HCT116 (cell line): Measurements from ENCODE around the gene GRIA1. TPM values are rescaled to one million over a fixed set of nuclear protein-coding genes. Genes with fewer than 3 reads are reported as not detected.

Experiments used
- ATAC-seq: fragments of 200-7000 bp; cut with Tn5 transposase; 2 replicates; pipeline ENCODE4 v1.9.1; 2020; ENCODE audit warnings: mild to moderate bottlenecking, moderate library complexity
- BruUV-seq: library from RNA; stranded (reverse); fragments of 400-500 nt; replicated peaks from 2 replicates; lab custom pipeline; 2021; lab: Mats Ljungman, UMichigan
- CTCF ChIA-PET: fragments of 300-600 bp; sonication (Branson Sonifier 250); formaldehyde crosslinking; loops from one replicate; lab custom pipeline; 2021; ENCODE audit warnings: antibody characterized with exemption; lab: Charles Lee
- POLR2A ChIA-PET: fragments of 300-600, 350-600 bp; sonication (Branson Sonifier 250); formaldehyde crosslinking; loops from one replicate; lab custom pipeline; 2021; ENCODE audit warnings: antibody characterized with exemption; lab: Charles Lee
- RAD21 ChIA-PET, 2 experiments: fragments of 300-600 bp; sonication (Branson Sonifier 250); formaldehyde crosslinking; loops; one replicate each; lab custom pipeline; 2023; ENCODE audit warnings: low total read pairs in 2 of 2; ENCODE audit not compliant: uncharacterized antibody in 2 of 2, unreplicated experiment in 2 of 2, low non-redundant PET in 1 of 2; lab: Charles Lee
- DNase-seq: peaks from one replicate; pipeline ENCODE4 v3.0.0-alpha.2; 2010; ENCODE audit warnings: low read depth, low spot score
- H2AFZ ChIP-seq: fragments of 200-600 bp; shearing (Covaris generic), sonication (generic); 2 replicates; pipeline ENCODE4 v1.6.1; 2017; ENCODE audit warnings: low read depth, mixed run types, mixed read lengths, antibody characterized with exemption, low read length; ENCODE audit not compliant: poor library complexity, severe bottlenecking
- H3K27ac ChIP-seq: 2 replicates; pipeline ENCODE4 v1.5.1; 2012; ENCODE audit warnings: low read depth, low read length
- H3K27me3 ChIP-seq: fragments of 200-600 bp; sonication (generic); 2 replicates; pipeline ENCODE4 v1.6.1; 2016; ENCODE audit warnings: mixed run types, low read length, mixed read lengths; ENCODE audit not compliant: insufficient read depth
- H3K36me3 ChIP-seq, 2 experiments: fragments of 200-500 bp in 1 of 2; fragments of 200-600 bp in 1 of 2; sonication (Bioruptor generic) in 1 of 2; sonication (generic) in 1 of 2; 2 replicates each; pipeline versions ENCODE4 v1.5.1 to v1.6.1; 2014 to 2016; ENCODE audit warnings: low read length in 2 of 2, inconsistent platforms in 1 of 2, mixed read lengths in 1 of 2, mixed run types in 1 of 2; ENCODE audit not compliant: insufficient read depth in 2 of 2, control insufficient read depth in 1 of 2
- H3K4me1 ChIP-seq, 2 experiments: fragments of 200-600 bp in 1 of 2; sonication (generic) in 1 of 2; 2 replicates each; pipeline versions ENCODE4 v1.5.1 to v1.6.1; 2012 to 2017; ENCODE audit warnings: low read length in 2 of 2, inconsistent platforms in 1 of 2, mild to moderate bottlenecking in 1 of 2, mixed read lengths in 1 of 2, mixed run types in 1 of 2, moderate library complexity in 1 of 2; ENCODE audit not compliant: insufficient read depth in 2 of 2, control insufficient read depth in 1 of 2
- H3K4me2 ChIP-seq: fragments of 200-600 bp; sonication (generic); 2 replicates; pipeline ENCODE4 v1.6.1; 2017; ENCODE audit warnings: mixed run types, low read length, mixed read lengths
- H3K4me3 ChIP-seq, 2 experiments: fragments of 200-600 bp in 1 of 2; sonication (generic) in 1 of 2; replicated peaks in 1 of 2; 2 replicates each; pipeline ENCODE4 v1.5.1; 2011 to 2016; ENCODE audit warnings: low read length in 2 of 2, control low read depth in 1 of 2, low read depth in 1 of 2, mild to moderate bottlenecking in 1 of 2, mixed read lengths in 1 of 2, mixed run types in 1 of 2
- H3K79me2 ChIP-seq: fragments of 200-600 bp; sonication (generic); 2 replicates; pipeline ENCODE4 v1.6.1; 2017; ENCODE audit warnings: mild to moderate bottlenecking, mixed run types, low read length, moderate library complexity, mixed read lengths; ENCODE audit not compliant: insufficient read depth
- H3K9ac ChIP-seq: fragments of 200-600 bp; sonication (generic); 2 replicates; pipeline ENCODE4 v1.6.1; 2016; ENCODE audit warnings: low read length, mixed read lengths
- H3K9me2 ChIP-seq: fragments of 200-600 bp; sonication (generic), shearing (Covaris generic); 2 replicates; pipeline ENCODE4 v1.6.1; 2017; ENCODE audit warnings: mixed run types, mild to moderate bottlenecking, moderate library complexity; ENCODE audit not compliant: insufficient read depth
- H3K9me3 ChIP-seq, 2 experiments: fragments of 200-500 bp in 1 of 2; fragments of 200-600 bp in 1 of 2; sonication (Bioruptor generic) in 1 of 2; sonication (generic) in 1 of 2; 2 replicates each; pipeline ENCODE4 v1.6.1; 2014 to 2017; ENCODE audit warnings: low read length in 2 of 2, mixed read lengths in 2 of 2, inconsistent platforms in 1 of 2, low read depth in 1 of 2, mild to moderate bottlenecking in 1 of 2, mixed run types in 1 of 2, moderate library complexity in 1 of 2; ENCODE audit not compliant: control insufficient read depth in 1 of 2, insufficient read depth in 1 of 2
- H4K20me1 ChIP-seq: fragments of 200-600 bp; sonication (generic), shearing (Covaris generic); 2 replicates; pipeline ENCODE4 v1.6.1; 2017; ENCODE audit warnings: mixed run types, mild to moderate bottlenecking, moderate library complexity; ENCODE audit not compliant: insufficient read depth
- CEBPB ChIP-seq: IDR thresholded peaks from 2 replicates; pipeline ENCODE4 v1.6.1; 2012; ENCODE audit warnings: low read depth
- CTCF ChIP-seq, 3 experiments: fragments of 200-600 bp in 1 of 3; sonication (generic) in 1 of 3; IDR thresholded peaks in 2 of 3; conservative IDR thresholded peaks in 1 of 3; 2 replicates each; pipeline ENCODE4 v1.5.1; 2012 to 2017; ENCODE audit warnings: low read depth in 2 of 3, low read length in 2 of 3, antibody characterized with exemption in 1 of 3, borderline replicate concordance in 1 of 3, control low read depth in 1 of 3, mild to moderate bottlenecking in 1 of 3, mixed read lengths in 1 of 3, mixed run types in 1 of 3, moderate library complexity in 1 of 3; ENCODE audit not compliant: insufficient read depth in 1 of 3
- EGR1 ChIP-seq: IDR thresholded peaks from 2 replicates; pipeline ENCODE4 v1.6.1; 2012; ENCODE audit warnings: low read depth
- ELF1 ChIP-seq: IDR thresholded peaks from 2 replicates; pipeline ENCODE4 v1.6.1; 2012; ENCODE audit warnings: low read depth, borderline replicate concordance
- EZH2 ChIP-seq: fragments of 200-600 bp; sonication (generic); IDR thresholded peaks from 2 replicates; pipeline ENCODE4 v1.6.1; 2017; ENCODE audit warnings: antibody characterized with exemption, mixed run types
- FOSL1 ChIP-seq: IDR thresholded peaks from 2 replicates; pipeline ENCODE4 v1.6.1; 2012; ENCODE audit warnings: low read depth
- JUND ChIP-seq: IDR thresholded peaks from 2 replicates; pipeline ENCODE4 v1.6.1; 2012
- MAX ChIP-seq: IDR thresholded peaks from 2 replicates; pipeline ENCODE4 v1.6.1; 2012
- POLR2A ChIP-seq: IDR thresholded peaks from 2 replicates; pipeline ENCODE4 v1.7.0; 2011; ENCODE audit warnings: borderline replicate concordance; ENCODE audit not compliant: insufficient read depth, insufficient read length; ENCODE audit errors: extremely low read depth
- POLR2AphosphoS5 ChIP-seq: IDR thresholded peaks from 2 replicates; pipeline ENCODE4 v1.6.1; 2011; ENCODE audit warnings: mild to moderate bottlenecking, low read depth, low read length, moderate library complexity
- RAD21 ChIP-seq: IDR thresholded peaks from 2 replicates; pipeline ENCODE4 v1.6.1; 2012; ENCODE audit warnings: low read depth, mild to moderate bottlenecking
- REST ChIP-seq: IDR thresholded peaks from 2 replicates; pipeline ENCODE4 v1.6.1; 2012; ENCODE audit warnings: low read depth
- SIN3A ChIP-seq: IDR thresholded peaks from 2 replicates; pipeline ENCODE4 v1.6.1; 2012; ENCODE audit warnings: low read depth
- SP1 ChIP-seq: IDR thresholded peaks from 2 replicates; pipeline ENCODE4 v1.6.1; 2012; ENCODE audit warnings: low read depth
- TCF7L2 ChIP-seq: IDR thresholded peaks from 2 replicates; pipeline ENCODE4 v1.7.0; 2011; ENCODE audit warnings: borderline replicate concordance, inconsistent platforms; ENCODE audit not compliant: insufficient read depth, insufficient read length; ENCODE audit errors: extremely low read depth
- YY1 ChIP-seq: IDR thresholded peaks from 2 replicates; pipeline ENCODE4 v1.6.1; 2011; ENCODE audit warnings: low read length, low read depth, moderate library complexity, mild to moderate bottlenecking; ENCODE audit not compliant: insufficient replicate concordance; ENCODE audit errors: extremely low read depth
- intact Hi-C: fragments of 100-400 bp; cut with micrococcal nuclease; formaldehyde crosslinking; loops from 2 replicates; pipeline ENCODE4 v1.10.0; 2022
- total RNA-seq: library from RNA; stranded (reverse); gene quantifications from one replicate; pipeline ENCODE4 v1.2.1, GENCODE V29; 2021; ENCODE audit not compliant: unreplicated experiment

GRIA1 gene
- total RNA-seq, 1 experiment from 2014 or later, result not detected

GRCh38 chr5:153598099-153598498 lies 107.6 kb downstream of the GRIA1 start:
- H3K27me3 ChIP-seq, result peaks cover 40% of the 10 kb centered on the region

GRCh38 chr5:153601377-153601776 lies 110.9 kb downstream of the GRIA1 start:
- BruUV-seq, result no TSS peak
- ChIA-PET RAD21 (no interaction called here), CTCF (no interaction called here), POLR2A (no interaction called here)
- Histone ChIP-seq H3K9me3 (no peaks in the 10 kb centered on the region), H2AFZ (no peak overlapping the region), H3K79me2 (no peaks in the 10 kb centered on the region), H3K9ac (no peak overlapping the region), H3K36me3 (no peaks in the 10 kb centered on the region), H3K4me2 (no peak overlapping the region), H3K27ac (no peak overlapping the region), H3K4me3 (no peak overlapping the region), H3K9me2 (no peaks in the 10 kb centered on the region), H3K27me3 (peaks cover 31% of the 10 kb centered on the region), H4K20me1 (no peaks in the 10 kb centered on the region), H3K4me1 (no peaks in the 10 kb centered on the region)
- DNase-seq (no peak), ATAC-seq (no peak)
- intact Hi-C loops, result no loop called here
- TF ChIP-seq ELF1 (no peak), YY1 (no peak), CTCF (IDR thresholded peaks at IDR 0.05 in 2 of 3, conservative IDR thresholded peaks at IDR 0.05 in 1 of 3; ENCODE audit: borderline replicate concordance in 1 of 3, insufficient read depth in 1 of 3, low read depth in 2 of 3, low read length in 2 of 3) (no peak), TCF7L2 (no peak), FOSL1 (no peak), SIN3A (no peak), CEBPB (no peak), REST (no peak), RAD21 (no peak), SP1 (no peak)

More at GRCh38 chr5:153598099-153598498, 107.6 kb downstream of the GRIA1 start:
- Histone ChIP-seq H3K9me2 (no peaks in the 10 kb centered on the region), H4K20me1 (no peaks in the 10 kb centered on the region)
- RAD21 ChIA-PET, result no interaction called here
- ATAC-seq, result no peak
- DNase-seq, result no peak
- TF ChIP-seq EZH2 (no peak), POLR2A (no peak), MAX (no peak), JUND (no peak), ELF1 (no peak), EGR1 (no peak), POLR2AphosphoS5 (no peak)
- TF ChIP-seq, all 23 proteins: peak for 0
- H3K27ac ChIP-seq, result no peak overlapping the region
- H3K9me3 ChIP-seq, result no peaks in the 10 kb centered on the region
- H3K4me2 ChIP-seq, result no peak overlapping the region
- no peak overlapping the region for H3K9ac ChIP-seq
- H3K36me3 ChIP-seq, result no peaks in the 10 kb centered on the region
- no peaks in the 10 kb centered on the region for H3K79me2 ChIP-seq
- no peaks in the 10 kb centered on the region for H3K4me1 ChIP-seq
- no TSS peak for BruUV-seq
- CTCF ChIA-PET, result no interaction called here
- H3K4me3 ChIP-seq, result no peak overlapping the region
- intact Hi-C loops, result no loop called here
- POLR2A ChIA-PET, result no interaction called here
- no peak overlapping the region for H2AFZ ChIP-seq
